ENCODE measurements around the gene SNX25.

DNA sequence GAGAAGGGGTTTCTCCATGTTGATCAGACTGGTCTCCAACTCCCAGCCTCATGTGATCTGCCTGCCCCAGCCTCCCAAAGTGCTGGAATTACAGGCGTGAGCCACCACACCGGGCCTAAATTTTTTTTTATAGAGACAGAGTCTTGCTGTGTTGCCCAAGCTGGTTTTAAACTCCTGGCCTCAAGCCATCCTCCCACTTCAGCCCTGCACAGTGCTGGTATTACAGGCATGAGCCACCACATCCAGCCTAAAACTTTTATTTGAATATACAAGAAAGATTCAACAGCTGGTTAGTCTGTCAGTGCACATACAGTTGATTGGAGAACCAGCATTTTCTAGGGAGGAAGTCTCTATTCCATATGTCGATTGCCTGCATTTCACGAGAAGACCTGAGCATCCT, 95.1 kb downstream of the SNX25 start:
- TF ChIP-seq, protein P1, sequence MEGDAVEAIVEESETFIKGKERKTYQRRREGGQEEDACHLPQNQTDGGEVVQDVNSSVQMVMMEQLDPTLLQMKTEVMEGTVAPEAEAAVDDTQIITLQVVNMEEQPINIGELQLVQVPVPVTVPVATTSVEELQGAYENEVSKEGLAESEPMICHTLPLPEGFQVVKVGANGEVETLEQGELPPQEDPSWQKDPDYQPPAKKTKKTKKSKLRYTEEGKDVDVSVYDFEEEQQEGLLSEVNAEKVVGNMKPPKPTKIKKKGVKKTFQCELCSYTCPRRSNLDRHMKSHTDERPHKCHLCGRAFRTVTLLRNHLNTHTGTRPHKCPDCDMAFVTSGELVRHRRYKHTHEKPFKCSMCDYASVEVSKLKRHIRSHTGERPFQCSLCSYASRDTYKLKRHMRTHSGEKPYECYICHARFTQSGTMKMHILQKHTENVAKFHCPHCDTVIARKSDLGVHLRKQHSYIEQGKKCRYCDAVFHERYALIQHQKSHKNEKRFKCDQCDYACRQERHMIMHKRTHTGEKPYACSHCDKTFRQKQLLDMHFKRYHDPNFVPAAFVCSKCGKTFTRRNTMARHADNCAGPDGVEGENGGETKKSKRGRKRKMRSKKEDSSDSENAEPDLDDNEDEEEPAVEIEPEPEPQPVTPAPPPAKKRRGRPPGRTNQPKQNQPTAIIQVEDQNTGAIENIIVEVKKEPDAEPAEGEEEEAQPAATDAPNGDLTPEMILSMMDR (IDR thresholded peaks at IDR 0.05; ENCODE audit: low read length): no peak
- TF ChIP-seq EZH2 (IDR thresholded peaks at IDR 0.05; ENCODE audit: borderline replicate concordance, low read length): no peak
